GM18907 (cell line): ENCODE measurements around the gene CDH12.
"Not testable (repeated sequence)": the region's sequence is repeated elsewhere in the genome, so short reads cannot be mapped to it uniquely, and the experiment has no call there.

ENCODE experiments used
- ATAC-seq: cut with Tn5 transposase; IDR thresholded peaks from one replicate; pipeline ENCODE4 v1.9.1; 2021; ENCODE audit warnings: mild to moderate bottlenecking, moderate library complexity; ENCODE audit not compliant: unreplicated experiment

Gene CDH12

GRCh38 chr5:22471154-22471553 lies 382.0 kb downstream of the CDH12 start:
- ATAC-seq = no peak

DNA sequence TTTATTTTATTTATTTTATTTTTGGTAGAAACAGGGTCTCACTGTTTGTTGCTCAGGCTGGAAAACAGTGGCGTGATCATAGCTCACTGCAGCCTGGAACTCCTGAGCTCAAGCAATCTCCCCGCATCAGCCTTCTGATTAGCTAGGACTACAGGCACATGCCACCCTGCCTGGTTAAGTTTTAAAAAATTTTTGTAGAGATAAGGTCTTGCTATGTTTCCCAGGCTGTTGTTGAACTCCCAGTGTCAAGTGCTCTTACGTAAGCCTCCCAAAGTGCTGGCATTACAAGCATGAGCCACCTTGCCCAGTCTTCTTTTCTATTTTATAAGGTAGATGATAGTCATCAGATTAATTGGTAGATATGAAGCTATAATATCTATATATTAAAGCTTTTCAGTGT lies 382.7 kb downstream of the CDH12 start:
- no peak for ATAC-seq

- no peak for ATAC-seq
Measured at GRCh38 chr5:22465616-22466015, 387.5 kb downstream of the CDH12 start.

- ATAC-seq = no peak
Measured at GRCh38 chr5:22465177-22465576, 388.0 kb downstream of the CDH12 start.

DNA sequence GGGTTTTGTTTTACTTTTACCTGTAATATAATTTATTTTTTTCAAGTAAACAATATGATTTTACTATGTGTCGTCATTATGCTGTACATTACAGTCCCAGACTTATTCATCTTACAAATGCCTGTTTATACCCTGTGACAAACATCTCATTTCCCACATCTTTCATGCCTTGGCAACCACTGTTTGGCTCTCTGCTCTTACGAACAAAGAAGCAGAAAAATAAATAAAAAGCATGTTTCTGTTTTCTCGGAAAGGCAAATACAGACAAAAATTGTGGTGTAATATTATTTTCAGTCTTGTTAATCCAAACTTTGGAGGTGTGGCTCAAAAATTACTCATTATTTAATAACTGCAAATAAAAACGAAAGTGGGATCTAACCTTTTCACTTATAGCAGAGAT lies 393.0 kb downstream of the CDH12 start:
- ATAC-seq = no peak

GRCh38 chr5:22432905-22433304 lies 420.2 kb downstream of the CDH12 start:
- ATAC-seq = no peak

DNA sequence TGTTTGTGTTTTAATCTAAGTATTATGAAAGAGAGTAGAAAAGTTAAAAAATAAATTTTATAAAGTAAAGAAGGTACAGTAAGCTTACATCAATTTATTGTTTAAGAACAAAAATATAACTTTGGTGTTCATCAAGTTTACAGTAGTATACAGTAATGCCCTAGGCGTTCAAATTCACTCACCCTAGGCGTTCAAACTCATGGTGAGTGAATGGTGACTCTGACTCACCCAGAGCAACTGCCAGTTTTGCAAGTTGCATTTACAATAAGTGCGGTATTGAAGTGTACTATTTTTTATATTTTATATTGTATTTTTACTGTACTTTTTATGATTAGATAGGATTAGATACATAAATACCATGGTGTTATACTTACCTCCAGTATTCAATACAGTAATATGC lies 421.3 kb downstream of the CDH12 start:
- ATAC-seq = no peak

GRCh38 chr5:22431406-22431805 lies 421.7 kb downstream of the CDH12 start:
- no peak for ATAC-seq

DNA sequence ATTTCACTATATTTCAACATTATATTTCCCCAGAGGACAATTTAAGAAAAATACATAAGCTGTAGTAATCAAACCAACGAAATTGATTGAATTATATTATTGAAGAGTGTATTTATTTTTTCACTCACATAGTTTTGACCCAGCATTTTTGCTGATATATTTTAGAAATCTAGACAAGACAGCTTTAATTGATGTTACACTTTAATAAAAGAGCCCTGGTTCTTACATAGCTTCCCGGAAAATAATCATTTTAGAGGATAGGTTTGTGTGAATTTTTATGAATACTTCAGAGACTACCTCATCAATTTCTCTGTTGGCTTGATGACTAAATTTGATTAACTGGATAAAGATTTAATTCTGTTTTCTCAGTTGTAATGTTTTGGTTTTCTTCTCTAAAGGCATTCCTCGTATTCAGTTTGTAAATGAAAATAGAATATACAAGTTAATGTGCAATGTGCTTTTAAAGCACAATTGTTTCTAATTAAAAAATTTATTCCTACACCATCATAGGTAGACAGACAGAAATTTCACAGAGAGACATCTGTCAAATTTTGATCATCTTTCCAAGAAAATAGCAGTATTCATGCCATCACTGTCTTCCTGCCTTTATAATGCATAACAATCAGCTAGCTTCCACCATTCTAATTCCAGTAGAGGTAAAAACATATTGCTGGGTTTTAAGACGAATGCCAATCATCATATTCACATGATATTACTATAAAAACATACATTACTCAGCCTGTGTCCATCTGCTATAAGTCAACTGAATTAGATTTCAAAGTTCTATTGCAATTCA lies 441.4 kb downstream of the CDH12 start:
- ATAC-seq = no peak

GRCh38 chr5:22391956-22392355 lies 461.2 kb downstream of the CDH12 start:
- ATAC-seq = no peak

DNA sequence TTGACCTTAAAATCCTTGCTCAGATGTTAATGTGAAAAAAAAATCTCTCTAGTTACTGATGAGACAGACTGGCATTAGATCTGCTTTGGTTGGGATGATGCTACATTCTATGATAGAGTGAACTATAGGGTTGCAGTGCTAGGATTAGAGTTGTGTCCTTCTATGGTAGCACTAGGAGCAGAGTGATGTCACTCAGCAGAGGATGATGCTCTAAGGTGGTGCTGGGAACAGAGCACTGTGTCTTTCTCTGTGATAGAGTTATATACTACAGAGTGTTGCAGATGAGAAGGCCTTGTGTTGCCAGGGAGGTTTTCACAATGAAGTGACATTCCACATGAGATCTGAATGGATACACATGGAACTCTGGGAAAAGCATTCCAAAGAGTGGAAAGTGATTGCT lies 462.3 kb downstream of the CDH12 start:
- no peak for ATAC-seq

DNA sequence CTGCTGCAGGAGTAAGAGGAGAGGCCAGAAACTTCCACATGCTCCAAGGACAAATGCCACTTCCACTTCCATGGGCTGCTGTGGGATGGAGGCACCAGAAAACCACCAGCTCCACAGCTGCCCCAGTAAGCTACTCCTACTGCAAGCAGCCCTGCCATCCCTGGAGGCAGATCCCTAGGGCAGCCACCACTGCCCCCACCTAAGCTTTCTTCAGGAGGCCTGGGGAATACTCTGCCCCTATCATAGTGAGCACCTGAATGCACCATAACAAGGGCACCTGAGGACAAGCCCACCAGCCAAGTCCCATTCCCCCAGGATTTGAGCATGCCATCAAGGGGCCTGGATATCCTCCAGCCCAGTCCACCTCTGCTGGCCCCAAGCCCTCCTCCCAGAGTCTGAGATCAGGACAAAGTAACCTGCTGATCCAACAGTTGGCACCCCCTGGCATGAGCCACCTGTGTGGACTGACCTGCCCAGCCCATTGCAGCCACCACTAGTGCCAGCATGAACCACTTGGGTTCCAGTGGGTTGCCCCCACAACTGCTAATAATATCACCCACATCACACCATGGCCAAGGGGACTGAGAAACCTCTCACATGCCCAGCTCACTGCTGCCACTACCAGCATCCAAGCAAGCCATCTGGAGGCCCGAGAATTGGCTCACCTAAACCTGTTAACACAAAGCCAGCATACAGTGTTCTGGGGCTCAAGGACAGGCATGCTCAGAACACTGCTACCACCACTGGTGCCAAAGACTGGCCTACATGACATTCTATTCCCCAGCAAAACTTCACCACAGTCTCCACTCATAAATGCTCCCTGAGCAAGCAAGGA lies 480.1 kb downstream of the CDH12 start:
- no peak for ATAC-seq

- no peak for ATAC-seq
Measured at GRCh38 chr5:22372376-22372775, 480.8 kb downstream of the CDH12 start.

DNA sequence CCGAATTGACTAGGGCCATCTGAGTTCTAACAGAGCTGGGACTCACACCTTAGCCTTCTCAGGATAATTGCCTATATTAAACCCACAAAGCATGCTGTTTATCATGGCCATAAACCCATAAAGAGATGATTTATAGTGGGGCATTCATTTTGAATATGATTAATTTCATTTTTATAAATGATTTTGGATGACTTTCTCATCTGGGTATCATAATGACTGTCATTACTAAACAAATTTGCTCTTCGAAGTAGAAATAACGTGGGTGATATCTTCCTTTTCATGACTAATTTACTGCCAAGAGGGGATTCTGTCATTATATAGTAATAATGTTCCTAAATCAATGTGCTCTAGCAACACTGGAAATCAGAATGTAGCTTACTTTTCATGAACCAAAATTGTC lies 498.2 kb downstream of the CDH12 start:
- ATAC-seq = no peak

- ATAC-seq = no peak
Measured at GRCh38 chr5:22352493-22352892, 500.7 kb downstream of the CDH12 start.

DNA sequence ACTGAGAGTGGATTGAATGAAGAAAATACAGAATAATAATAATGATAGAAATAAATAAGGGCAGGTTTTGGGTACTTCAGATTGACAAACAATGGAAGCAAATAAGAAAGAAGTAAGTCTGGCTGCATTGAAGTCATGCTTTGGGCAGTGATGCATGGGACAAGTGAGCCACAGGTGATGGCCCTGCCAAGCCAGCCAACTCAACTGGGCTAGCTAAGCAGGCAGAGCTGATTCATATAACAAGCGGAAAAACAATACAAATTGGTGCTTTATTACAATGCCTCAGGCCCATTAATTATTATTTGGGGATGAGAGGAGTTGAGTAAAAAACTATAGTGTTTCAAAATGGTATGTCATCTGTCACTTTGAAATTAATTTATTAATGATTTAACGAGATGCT lies 502.0 kb downstream of the CDH12 start:
- no peak for ATAC-seq

- ATAC-seq = no peak
Measured at GRCh38 chr5:22348027-22348426, 505.1 kb downstream of the CDH12 start.

- ATAC-seq = no peak
Measured at GRCh38 chr5:22344000-22344399, 509.1 kb downstream of the CDH12 start.

- ATAC-seq = no peak
Measured at GRCh38 chr5:22341406-22341805, 511.7 kb downstream of the CDH12 start.

DNA sequence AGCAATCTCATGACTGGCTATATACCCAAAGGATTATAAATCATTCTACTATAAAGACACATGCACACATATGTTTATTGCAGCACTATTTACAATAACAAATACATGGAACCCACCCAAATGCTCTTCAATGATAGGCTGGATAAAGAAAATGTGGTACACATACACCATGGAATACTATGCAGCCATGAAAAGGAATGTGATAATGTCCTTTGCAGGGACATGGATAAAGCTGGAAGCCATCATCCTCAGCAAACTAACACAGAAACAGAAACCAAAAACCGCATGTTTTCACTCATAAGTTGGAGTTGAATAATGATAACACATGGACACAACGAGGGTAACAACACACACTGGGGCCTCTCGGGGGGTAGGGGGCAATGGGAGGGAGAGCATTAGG lies 520.2 kb downstream of the CDH12 start:
- ATAC-seq = not testable (repeated sequence)

- no peak for ATAC-seq
Measured at GRCh38 chr5:22329683-22330082, 523.5 kb downstream of the CDH12 start.

DNA sequence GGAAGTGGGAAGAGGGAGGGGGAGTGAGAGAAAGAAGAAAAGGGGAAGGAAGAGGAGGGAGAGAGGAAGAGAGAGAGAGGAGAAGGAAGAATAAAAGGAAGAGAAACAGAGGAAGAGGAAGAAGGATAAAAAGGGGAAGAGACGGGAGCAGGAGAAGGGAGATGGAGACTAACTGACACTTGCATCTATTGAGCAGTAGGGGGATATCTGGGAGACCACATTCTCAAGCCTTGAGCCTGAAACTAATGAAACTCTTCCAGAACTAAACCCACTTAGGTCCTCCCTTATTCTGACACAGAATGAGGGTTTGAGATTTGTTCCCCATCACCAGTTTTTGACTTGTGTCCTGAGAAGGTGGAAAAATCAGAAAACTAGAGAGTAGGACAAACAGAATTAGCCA lies 533.3 kb downstream of the CDH12 start:
- no peak for ATAC-seq
